HUDEP-2 (cell line): Measurements from ENCODE around the gene MAP3K21.

Experiments
- DNase-seq, 76 experiments: peaks; one replicate each; lab custom pipeline; 2025; ENCODE audit not compliant: unreplicated experiment in 76 of 76; lab: John Stamatoyannopoulos, UW

MAP3K21 gene

DNA sequence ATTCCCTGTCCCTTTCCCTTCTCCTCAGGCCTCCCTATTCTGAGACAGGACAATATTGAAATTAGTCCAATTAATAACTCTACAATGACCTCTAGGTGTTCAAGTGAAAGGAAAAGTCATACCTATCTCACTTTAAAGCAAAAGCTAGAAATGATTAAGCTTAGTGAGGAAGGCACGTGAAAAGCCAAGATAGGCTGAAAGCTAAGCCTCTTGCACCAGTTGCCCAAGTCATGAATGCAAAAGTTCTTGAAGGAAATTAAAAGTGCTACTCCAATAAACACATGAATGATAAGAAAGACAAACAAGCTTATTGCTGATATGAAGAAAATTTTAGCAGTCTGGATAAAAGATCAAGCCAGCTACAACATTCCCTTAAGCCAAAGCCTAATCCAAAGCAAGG is 3.8 kb upstream of the MAP3K21 start:
- no peak for DNase-seq

DNA sequence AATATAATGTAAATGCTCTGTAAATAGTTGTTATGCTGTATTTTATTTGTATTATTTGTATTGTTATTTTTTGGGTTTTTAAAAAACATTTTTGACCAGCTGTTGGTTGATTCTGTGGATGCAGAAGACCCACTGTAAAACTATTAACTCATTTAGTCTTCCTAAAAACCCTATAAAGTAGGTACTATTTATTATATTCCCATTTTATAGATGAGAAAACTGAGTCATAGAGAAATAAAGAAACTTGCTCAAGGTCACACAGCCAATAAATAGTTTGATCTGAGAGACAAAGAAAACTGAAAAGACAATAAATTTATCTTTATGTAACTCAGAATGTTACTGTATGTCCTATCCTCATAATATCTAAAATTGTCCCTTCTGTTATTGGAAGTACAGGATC is 1.2 kb upstream of the MAP3K21 start:
- DNase-seq = no peak

- DNase-seq = peak in 74 of 76 experiments; percentile 35 to 96 (median 87)
Measured at GRCh38 chr1:233326811-233327650, 493 bp upstream of the MAP3K21 start.

DNA sequence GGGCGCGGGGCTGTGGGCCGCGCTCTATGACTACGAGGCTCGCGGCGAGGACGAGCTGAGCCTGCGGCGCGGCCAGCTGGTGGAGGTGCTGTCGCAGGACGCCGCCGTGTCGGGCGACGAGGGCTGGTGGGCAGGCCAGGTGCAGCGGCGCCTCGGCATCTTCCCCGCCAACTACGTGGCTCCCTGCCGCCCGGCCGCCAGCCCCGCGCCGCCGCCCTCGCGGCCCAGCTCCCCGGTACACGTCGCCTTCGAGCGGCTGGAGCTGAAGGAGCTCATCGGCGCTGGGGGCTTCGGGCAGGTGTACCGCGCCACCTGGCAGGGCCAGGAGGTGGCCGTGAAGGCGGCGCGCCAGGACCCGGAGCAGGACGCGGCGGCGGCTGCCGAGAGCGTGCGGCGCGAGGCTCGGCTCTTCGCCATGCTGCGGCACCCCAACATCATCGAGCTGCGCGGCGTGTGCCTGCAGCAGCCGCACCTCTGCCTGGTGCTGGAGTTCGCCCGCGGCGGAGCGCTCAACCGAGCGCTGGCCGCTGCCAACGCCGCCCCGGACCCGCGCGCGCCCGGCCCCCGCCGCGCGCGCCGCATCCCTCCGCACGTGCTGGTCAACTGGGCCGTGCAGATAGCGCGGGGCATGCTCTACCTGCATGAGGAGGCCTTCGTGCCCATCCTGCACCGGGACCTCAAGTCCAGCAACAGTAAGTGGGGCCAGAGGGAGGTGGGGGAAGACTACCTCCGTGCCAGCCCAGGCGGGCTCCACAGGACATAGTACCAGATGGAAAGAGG is 808 bp downstream of the MAP3K21 start:
- peak in 16 of 76 experiments; percentile 4 to 44 (median 18) for DNase-seq

- DNase-seq = no peak
Measured at GRCh38 chr1:233331676-233332519, 4.4 kb downstream of the MAP3K21 start.

DNA sequence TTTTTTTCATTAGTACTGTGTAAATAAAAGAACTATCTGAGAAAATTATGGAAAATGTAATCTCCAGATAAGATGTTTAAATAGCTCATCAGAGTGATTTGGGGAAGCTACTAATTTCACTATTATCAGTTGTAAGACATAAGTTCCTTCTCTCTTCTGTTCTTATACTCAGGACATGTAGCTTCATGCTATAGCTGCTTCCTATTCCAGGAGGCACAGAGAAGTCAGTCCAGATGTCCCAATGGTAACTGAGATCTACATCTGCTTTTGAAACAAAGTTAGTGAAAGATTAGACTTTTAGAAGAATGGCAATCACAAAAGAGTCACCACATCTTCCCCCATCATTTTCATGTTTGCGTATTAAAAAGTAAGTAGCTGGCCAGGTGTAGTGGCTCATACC is 5.6 kb downstream of the MAP3K21 start:
- no peak for DNase-seq

DNA sequence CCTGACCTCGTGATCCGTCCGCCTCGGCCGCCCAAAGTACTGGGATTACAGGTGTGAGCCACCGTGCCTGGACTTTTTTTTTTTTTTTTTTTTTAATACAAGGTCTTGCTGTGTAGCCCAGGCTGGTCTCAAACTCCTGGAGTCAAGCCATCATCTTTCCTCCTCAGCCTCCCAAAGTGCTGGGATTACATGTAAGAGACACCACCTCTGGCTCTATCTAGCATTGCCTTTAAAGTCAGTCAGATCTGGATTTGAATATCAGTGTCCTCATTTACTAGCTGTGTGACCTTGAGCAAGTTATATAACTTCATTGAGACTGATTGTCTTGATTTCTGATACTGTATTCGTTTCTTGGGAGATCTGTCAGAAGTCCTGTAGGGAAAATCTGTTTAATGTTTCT is 6.6 kb downstream of the MAP3K21 start:
- DNase-seq = no peak

- DNase-seq = no peak
Measured at GRCh38 chr1:233336554-233337456, 9.3 kb downstream of the MAP3K21 start.

DNA sequence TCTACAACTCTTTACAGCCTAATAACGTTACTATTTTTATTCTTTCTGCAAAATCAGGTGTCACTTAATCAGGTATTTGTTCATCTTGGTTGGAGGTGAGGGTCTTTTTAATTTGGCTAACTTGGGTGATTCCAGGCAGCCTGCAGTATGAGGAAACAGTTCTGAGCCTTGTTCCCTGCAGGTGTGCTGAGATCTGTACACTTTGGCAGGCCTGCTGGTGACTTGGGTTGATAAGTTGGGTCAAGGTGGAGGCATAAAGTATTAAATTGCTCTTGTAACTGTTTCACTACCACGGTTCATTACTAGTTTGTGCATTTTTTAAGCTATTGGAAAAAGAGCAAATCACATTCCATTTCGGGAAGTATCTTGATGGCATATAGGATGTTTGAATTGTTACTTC is 10.0 kb downstream of the MAP3K21 start:
- no peak for DNase-seq

GRCh38 chr1:233338102-233338501 is 10.6 kb downstream of the MAP3K21 start:
- no peak for DNase-seq

- DNase-seq = no peak
Measured at GRCh38 chr1:233340031-233340555, 12.6 kb downstream of the MAP3K21 start.

DNA sequence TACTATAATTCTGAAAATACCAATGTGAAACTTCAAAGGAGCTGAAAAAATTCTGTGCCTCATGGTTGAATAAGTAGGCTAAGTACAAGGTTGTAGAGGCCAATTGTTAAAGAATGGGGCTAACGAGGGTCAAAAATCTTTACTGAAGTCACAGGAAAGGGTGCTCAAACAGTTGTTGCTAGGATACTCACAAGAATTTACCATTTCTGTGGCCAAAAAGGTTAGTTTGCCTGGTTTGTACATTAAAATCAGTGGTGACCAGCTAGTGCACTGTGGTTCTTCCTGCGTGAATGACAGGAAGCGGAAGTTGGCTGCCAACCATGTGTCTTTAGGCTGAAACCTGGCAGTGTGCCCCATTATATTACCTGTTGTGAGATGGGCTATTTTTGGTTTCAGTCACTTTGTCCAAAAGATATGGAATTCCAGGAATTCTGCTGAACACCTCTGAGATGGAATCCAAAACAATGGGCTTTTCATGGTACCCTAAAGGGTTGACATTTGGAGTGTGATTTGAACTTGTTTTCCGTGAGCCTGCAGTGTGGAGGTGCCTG is 13.5 kb downstream of the MAP3K21 start:
- no peak for DNase-seq

GRCh38 chr1:233342086-233342485 is 14.6 kb downstream of the MAP3K21 start:
- DNase-seq = no peak

- no peak for DNase-seq
Measured at GRCh38 chr1:233343262-233343661, 15.7 kb downstream of the MAP3K21 start.

DNA sequence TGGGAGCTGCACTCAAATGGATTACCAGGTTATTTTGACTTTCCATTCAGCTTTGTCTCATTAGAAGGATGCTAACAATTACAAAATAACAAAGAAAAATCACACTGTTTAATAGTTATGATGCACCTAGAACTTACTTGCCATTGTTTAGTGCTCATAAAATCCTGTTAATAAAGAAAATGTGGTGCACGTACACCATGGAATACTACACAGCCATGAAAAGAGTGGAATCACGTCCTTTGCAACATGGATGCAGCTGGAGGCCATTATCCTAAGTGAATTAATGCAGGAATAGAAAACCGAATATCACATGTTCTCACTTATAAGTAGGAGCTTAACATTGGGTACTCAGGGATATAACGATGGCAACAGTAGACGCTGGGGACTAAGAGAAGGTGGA is 19.8 kb downstream of the MAP3K21 start:
- no peak for DNase-seq

DNA sequence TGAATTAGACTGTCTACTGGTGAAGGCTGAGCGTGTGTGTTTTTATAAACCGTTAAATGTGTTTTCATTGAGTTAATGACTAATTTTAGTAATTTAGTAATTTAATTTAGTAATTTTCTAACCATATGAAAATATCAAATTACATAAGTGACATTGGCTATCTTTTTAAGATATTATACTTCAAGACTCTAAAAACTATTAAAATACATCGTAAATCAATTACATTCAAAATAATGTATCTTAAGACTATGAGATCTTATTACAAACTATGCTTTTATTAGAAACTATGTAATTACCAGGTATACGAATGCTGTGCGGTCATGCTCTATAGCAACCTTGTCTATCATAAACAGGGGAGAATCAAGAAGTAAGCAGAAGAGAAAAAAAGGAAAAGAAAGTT is 21.6 kb downstream of the MAP3K21 start:
- no peak for DNase-seq

DNA sequence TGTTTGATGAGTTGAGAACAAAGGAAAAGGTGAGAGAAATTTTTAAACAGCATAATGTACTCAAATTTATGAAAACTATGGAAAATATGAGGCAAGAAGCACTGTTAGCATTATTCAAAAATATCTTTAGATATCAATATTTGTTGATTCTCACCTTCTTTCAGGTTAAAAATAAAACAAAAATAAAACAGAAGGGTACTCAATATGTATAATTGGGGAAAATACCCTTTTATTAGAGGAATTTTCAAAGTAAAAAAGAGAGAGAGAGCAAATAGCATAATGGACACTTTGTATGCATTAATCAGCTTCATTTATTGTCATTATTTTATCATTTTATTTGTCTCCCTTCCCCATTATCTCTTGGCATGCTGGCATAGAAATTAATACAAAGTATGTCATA is 27.5 kb downstream of the MAP3K21 start:
- no peak for DNase-seq

GRCh38 chr1:233355841-233356704 is 28.5 kb downstream of the MAP3K21 start:
- no peak for DNase-seq

DNA sequence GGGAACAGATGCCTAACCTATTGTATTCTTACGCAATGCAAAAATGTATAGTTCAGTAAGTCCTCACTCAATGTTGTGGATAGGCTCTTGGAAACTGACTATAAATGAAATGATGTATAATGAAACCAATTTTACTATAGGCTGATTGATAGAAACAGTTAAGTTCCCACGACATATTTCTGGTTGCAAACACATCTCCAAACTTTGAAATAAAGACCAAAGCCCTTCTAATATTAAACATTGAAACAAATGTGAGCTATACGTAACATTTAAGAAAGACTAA is 29.1 kb downstream of the MAP3K21 start:
- DNase-seq = no peak
